Inflammatory macrophage (primary cell): ENCODE results near the gene PAQR8.
A peak's percentile ranks its signal among the peaks of the same experiment; 100 is the strongest.
"Not testable (repeated sequence)": the region's sequence is repeated elsewhere in the genome, so short reads cannot be mapped to it uniquely, and the experiment has no call there.

Experiments used
- DNase-seq, 2 donors: peaks; one replicate each; pipeline ENCODE4 v3.0.0-alpha.2; 2020 to 2022

PAQR8 gene

GRCh38 chr6:52415333-52415732 lies 53.4 kb downstream of the PAQR8 start:
- no peak for DNase-seq

- DNase-seq: peak; percentile 10 to 30
Observed at GRCh38 chr6:52415917-52416628, 54.1 kb downstream of the PAQR8 start.

GRCh38 chr6:52416629-52417151 lies 54.7 kb downstream of the PAQR8 start:
- peak; percentile 58 to 59 for DNase-seq

- no peak for DNase-seq
Observed at GRCh38 chr6:52417675-52418111, 55.7 kb downstream of the PAQR8 start.

- no peak for DNase-seq
Observed at GRCh38 chr6:52418606-52419005, 56.7 kb downstream of the PAQR8 start.

- DNase-seq: peak; percentile 97 to 99
Observed at GRCh38 chr6:52419809-52420667, 58.1 kb downstream of the PAQR8 start, which contains the start of gene EFHC1. EFHC1 (plus strand) TSS chr6:52420342; CDS start chr6:52420411, 69 bp downstream.

GRCh38 chr6:52420668-52421358 lies 58.9 kb downstream of the PAQR8 start:
- DNase-seq: peak; percentile 6

- no peak for DNase-seq
Observed at GRCh38 chr6:52422156-52422555, 60.2 kb downstream of the PAQR8 start.

GRCh38 chr6:52423448-52423847 lies 61.5 kb downstream of the PAQR8 start:
- DNase-seq: no peak

- DNase-seq: no peak
Observed at GRCh38 chr6:52423971-52424381, 62.0 kb downstream of the PAQR8 start.

- DNase-seq: peak in 1 of 2 donors; percentile 5
Observed at GRCh38 chr6:52424513-52424912, 62.6 kb downstream of the PAQR8 start.

- DNase-seq: no peak
Observed at GRCh38 chr6:52426667-52427066, 64.7 kb downstream of the PAQR8 start.

- not testable (repeated sequence) for DNase-seq
Observed at GRCh38 chr6:52433294-52433693, 71.3 kb downstream of the PAQR8 start.

GRCh38 chr6:52435345-52435744 lies 73.4 kb downstream of the PAQR8 start:
- no peak for DNase-seq

- DNase-seq: no peak
Observed at GRCh38 chr6:52438926-52439325, 77.0 kb downstream of the PAQR8 start.

GRCh38 chr6:52454556-52454955 lies 92.6 kb downstream of the PAQR8 start:
- no peak for DNase-seq

- DNase-seq: no peak
Observed at GRCh38 chr6:52457096-52457495, 95.1 kb downstream of the PAQR8 start.
